DMS79 (cell line): ENCODE data around the gene SPATA9.

Experiments used
- DNase-seq: peaks from one replicate; lab custom pipeline; 2025; lab: John Stamatoyannopoulos, UW

Gene SPATA9

DNA sequence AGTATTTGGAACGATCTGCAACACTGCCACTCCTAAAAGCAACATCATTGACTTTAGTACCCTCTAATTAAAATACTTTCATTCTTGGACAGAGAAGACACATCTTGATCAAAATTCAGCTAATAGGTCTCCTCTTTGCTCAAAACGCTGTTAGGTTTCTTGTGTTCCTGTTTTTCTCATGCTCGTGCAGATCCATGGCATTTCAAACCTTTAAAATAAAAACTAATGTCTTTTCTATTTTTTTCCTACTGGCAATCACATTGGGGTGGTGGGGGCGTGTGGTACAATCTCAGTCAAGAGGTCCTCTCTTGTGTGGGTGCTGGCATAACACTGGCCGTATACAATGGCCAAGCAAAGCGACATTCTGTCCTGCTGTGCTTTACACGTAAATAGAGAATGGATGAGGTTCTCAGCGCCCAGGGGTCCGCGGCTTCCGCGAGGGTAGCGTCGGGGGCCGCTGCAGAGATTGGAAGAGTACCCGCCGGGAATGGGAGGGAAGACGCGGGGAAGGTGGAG is 63.2 kb downstream of the SPATA9 start:
- DNase-seq: no peak

DNA sequence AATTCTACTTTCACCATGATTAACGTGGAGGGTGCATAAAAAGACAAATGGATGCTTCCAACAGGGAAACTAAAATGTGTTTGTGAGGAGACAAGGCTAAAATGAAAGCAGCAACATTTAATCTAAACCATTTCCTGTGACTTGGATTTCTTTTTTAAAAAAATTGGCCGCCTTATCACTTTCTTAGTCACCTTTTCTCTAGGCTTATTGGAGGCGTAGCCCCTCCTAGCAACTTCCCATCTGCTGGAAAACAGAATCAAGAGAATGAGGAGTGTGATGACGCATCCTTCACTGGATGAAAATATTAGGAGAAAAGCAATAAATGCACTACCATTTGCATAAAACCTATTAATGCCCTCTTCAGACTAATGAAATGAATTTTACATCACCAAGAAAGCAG is 63.7 kb downstream of the SPATA9 start:
- DNase-seq: no peak

DNA sequence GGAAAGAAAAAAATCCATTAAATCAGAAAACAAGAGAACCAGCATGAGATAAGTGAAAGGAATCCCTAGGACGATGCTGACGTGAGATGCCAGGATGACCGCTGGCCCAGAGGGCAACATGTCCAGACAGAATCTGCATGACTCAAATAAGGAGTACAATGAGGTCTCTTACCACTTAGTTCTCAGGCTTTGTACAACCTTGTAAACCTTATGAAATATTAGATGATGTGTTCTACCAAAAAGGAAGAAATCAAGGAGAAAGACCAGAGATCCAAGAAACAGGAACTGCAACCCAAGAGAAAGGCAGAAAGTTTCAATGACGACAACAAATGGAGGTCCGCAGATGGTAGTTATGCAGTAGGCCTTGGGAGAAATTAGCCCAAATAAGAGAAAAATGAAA is 65.7 kb downstream of the SPATA9 start:
- DNase-seq: no peak

DNA sequence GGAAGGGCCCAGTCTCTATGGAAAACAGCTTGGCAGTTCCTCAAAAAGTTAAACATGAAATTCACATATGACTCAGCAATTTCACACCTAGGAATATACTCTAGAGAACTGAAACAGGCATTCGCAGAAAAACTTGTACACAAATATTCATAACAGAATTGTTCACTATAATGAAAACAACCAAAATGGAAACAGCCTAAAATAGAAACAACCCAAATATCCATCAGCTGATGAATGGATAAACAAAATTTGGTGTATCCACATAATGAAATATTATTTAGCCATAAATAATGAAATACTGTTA is 67.7 kb downstream of the SPATA9 start:
- no peak for DNase-seq

DNA sequence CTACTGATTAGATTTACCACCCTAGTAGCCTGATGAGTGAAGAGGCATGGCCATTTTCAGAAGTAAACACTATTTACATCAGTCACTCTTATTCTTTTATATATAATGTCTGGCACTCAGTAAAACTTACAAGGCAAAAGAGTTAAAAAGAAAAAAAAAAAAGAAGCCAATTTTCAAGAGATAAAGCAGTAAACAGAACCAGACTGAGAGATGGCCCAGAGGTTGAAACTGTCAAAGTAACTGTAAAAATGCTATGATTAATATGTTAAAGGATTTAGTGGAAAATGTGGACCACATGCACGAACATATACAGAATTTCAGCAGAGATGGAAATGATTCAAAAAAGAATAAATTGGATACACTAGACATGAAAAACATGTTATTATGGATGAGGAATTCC is 69.3 kb downstream of the SPATA9 start:
- DNase-seq: no peak

DNA sequence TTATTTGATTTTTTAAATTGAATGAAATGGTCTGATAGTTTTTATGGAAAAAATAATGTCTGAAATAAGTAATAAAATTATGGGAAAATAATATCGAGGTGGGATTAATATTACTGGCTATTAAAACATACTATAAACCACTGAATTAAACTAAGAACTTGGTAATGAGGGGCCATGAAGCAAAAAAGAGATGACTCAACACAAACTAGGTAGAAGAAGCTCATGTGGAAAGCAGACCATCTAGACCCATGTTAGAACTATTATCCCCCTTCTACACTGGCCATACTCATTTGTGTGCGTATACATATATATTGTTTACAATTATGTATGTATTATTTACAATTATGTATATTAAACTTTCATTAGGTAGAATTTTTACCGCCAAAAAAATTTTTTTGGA is 71.4 kb downstream of the SPATA9 start:
- DNase-seq: no peak

DNA sequence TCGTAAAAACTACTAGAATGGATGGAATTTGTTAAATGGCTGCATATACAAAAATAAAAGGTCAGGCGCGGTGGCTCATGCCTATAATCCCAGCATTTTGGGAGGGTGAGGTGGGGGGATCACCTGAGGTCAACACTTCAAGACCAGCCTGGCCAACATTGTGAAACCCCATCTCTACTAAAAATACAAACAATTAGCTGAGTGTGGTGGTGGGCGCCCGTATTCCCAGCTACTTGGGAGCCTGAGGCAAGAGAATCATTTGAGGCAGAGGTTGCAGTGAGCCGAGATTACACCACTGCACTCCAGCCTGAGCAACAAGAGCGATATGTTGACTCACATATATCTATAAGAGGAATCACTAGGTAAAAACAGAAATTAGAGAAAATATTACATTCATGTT is 72.2 kb downstream of the SPATA9 start:
- no peak for DNase-seq

DNA sequence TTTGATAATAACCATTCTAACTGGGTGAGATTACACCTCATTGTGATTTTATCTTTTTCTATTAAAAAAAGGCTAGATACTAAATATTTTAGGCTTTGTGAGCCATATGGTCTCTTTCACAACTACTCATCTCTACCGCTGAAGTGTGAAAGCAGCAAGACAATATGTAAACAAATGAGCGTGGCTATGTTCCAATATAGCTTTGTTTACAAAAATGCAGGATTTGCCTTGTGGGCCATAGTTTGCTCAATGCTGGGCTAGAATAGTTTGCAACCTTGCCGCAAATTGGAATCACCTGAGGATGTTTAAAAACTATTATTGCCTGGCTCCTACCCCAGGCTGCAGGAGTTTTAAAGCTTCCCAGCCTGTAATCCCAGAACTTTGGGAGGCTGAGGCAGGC is 73.1 kb downstream of the SPATA9 start:
- DNase-seq: no peak
